Astrocyte of the spinal cord (primary cell): Measurements from ENCODE around the gene RTP5.
"Not testable (repeated sequence)": the region's sequence is repeated elsewhere in the genome, so short reads cannot be mapped to it uniquely, and the experiment has no call there.

Experiments used
- DNase-seq: peaks from one replicate; pipeline ENCODE4 v3.0.0; 2011; ENCODE audit warnings: low read depth, low spot score
- H3K4me3 ChIP-seq: 2 replicates; pipeline ENCODE4 v1.5.1; 2011; ENCODE audit warnings: low read depth, mild to moderate bottlenecking, low read length, moderate library complexity
- CTCF ChIP-seq: IDR thresholded peaks from 2 replicates; pipeline ENCODE4 v1.5.1; 2012; ENCODE audit warnings: low read depth, mild to moderate bottlenecking, low read length, inconsistent platforms
- in situ Hi-C: cut with HindIII; loops from 2 replicates; pipeline ENCODE4 v1.10.0; 2017; ENCODE audit warnings: low sequenced_read_pairs

The RTP5 gene

GRCh38 chr2:241922411-241922810, 52.9 kb downstream of the RTP5 start:
- in situ Hi-C loops = no loop called here
- no peak for TF ChIP-seq CTCF
- H3K4me3 ChIP-seq = no peak overlapping the region
- no peak for DNase-seq

GRCh38 chr2:241922816-241923601, 53.5 kb downstream of the RTP5 start:
- in situ Hi-C loops, DNase-seq, H3K4me3 ChIP-seq: not testable (repeated sequence)
